NCI-H1105 treated with DMSO at 0.1 percent for 48 hours (cell line): Measurements from ENCODE around the gene CRYGA.
A peak's percentile ranks its signal among the peaks of the same experiment; 100 is the strongest.
"Not testable (repeated sequence)": the region's sequence is repeated elsewhere in the genome, so short reads cannot be mapped to it uniquely, and the experiment has no call there.

Experiments used
- DNase-seq: peaks from one replicate; lab custom pipeline; 2025; lab: John Stamatoyannopoulos, UW

The CRYGA gene

GRCh38 chr2:208125251-208125650 lies 38.1 kb downstream of the CRYGA start:
- DNase-seq = no peak

DNA sequence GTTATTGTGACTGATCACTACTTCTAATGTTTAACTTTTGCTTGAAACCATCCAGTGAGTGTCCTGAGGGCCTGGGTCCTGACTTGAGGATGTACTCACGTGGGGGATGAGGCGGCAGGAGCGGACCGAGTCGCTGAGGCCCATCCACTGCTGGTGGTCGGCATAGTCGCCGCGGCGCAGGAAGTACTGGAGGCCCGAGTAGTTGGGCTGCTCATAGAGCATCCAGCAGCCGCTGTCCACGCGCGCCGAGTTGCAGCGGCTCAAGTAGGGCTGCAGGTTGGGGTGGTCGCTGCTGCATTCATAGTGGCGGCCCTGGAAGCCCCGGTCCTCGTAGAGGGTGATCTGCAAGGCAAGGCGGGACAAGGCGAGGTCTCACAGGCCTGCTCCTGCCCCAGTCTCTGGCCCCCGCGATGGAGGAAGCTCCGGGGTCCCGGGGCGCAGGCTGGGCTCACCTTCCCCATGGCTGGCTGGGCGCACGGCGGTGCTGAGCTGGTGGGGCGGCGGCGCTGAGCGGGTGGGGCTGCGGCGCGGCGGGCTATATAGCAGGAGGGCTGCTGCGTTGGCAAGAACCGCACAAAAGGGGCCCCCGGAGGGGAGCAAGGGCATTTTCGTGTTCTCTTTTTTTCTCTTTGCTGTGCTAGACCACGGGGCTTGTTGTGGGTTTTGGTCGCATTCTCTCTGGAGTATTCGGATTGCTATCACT lies 39.2 kb downstream of the CRYGA start, which contains the start of gene CRYGD:
TSS of gene CRYGD (minus strand) at position 512 of the 703 bp plus-strand sequence. CDS start at position 461, 51 bp downstream.
- DNase-seq = not testable (repeated sequence)

DNA sequence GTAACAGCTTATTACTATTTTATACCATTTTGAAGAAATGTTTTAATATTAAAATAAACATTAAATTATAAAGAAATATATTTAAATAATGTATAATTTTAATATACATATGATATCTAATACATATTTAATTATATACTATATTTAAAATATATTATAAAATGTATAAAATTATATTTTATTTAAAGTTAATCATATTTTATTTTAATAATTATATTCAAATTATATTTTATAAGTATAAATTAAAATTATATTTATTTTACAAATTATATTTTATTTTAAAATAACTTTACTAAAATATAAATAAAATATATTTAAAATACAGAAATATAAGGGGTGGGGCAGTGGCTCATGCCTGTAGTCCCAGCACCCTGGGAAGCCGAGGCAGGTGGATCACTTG lies 41.1 kb downstream of the CRYGA start:
- no peak for DNase-seq

DNA sequence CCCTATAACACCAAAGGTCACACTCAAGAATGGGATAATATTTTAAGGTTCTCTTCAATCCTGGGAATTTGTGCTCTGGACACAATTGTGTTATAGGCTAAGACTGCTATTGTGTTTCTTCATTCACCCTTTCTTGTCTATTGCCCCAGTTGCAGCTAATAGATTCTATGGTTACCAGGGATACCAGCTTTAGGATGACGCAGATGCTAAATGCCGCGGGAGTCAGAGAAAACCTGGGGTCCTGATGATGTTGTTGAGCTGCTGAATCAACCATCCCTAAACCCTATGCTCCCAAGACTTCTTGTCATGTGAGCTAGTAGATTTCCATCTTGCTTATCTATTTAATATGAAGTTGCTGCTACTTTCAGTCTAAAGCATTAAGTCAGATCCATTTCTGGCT lies 44.5 kb downstream of the CRYGA start:
- DNase-seq = no peak

DNA sequence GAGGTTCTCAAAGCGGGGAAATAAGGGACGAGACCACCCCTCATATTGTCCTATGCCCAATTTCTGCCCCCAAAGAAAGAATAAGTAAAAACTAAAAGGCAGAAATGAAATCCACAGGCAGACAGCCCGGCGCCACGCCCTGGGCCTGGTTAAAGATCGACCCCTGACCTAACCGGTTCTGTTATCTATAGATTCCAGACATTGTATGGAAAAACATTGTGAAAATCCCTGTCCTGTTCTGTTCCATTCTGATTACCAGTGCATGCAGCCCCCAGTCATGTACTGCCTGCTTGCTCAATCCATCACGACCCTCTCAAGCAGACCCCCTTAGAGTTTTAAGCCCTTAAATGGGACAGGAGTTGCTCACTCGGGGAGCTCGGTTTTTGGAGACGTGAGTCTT lies 46.0 kb downstream of the CRYGA start:
- not testable (repeated sequence) for DNase-seq

GRCh38 chr2:208112969-208113368 lies 50.4 kb downstream of the CRYGA start:
- peak; percentile 34 for DNase-seq

GRCh38 chr2:208112273-208112745 lies 51.1 kb downstream of the CRYGA start:
- not testable (repeated sequence) for DNase-seq
